T-cell (primary cell): Measurements from ENCODE around the gene NFIX. TPM values are rescaled to one million over a fixed set of nuclear protein-coding genes. Genes with fewer than 3 reads are reported as not detected.

ENCODE experiments used
- ATAC-seq, 4 experiments: fragments of 200-7000 bp in 3 of 4; fragments of 150-1000 bp in 1 of 4; cut with Tn5 transposase; replicated peaks in 1 of 4; 1 replicate in 3 of 4; 2 replicates in 1 of 4; pipeline ENCODE4 v1.10.0; 2021; ENCODE audit warnings: moderate library complexity in 3 of 4, mild to moderate bottlenecking in 2 of 4, moderate number of reproducible peaks in 1 of 4
- CTCF ChIA-PET, 2 donors: fragments of 300-600 bp; sonication (Branson Sonifier 250); formaldehyde crosslinking; loops; one replicate each; lab custom pipeline; 2022; ENCODE audit warnings: antibody characterized with exemption in 2 of 2; lab: Charles Lee
- POLR2A ChIA-PET, 2 donors: fragments of 300-600 bp; sonication (Branson Sonifier 250); formaldehyde crosslinking; loops; one replicate each; lab custom pipeline; 2022; ENCODE audit warnings: antibody characterized with exemption in 2 of 2; lab: Charles Lee
- DNase-seq, 35 experiments: peaks; one replicate each; pipeline versions ENCODE4 v3.0.0 to v3.0.0-alpha.2; 2013 to 2023
- H3K27ac ChIP-seq: one replicate; pipeline ENCODE4 v1.5.1; 2013; ENCODE audit warnings: low read length
- H3K27me3 ChIP-seq, 2 experiments: replicated peaks in 1 of 2; 1 replicate in 1 of 2; 2 replicates in 1 of 2; pipeline versions ENCODE4 v1.6.1 to v1.7.0; 2013; ENCODE audit warnings: low read length in 1 of 2, mixed read lengths in 1 of 2; ENCODE audit not compliant: control insufficient read depth in 2 of 2, insufficient read depth in 2 of 2; ENCODE audit errors: extremely low read depth in 1 of 2
- H3K36me3 ChIP-seq, 2 donors: 1 replicate in 1 of 2; 2 replicates in 1 of 2; pipeline versions ENCODE4 v1.6.1 to v1.7.0; 2013; ENCODE audit warnings: low read length in 1 of 2; ENCODE audit not compliant: control insufficient read depth in 2 of 2, insufficient read depth in 1 of 2; ENCODE audit errors: extremely low read depth in 1 of 2
- H3K4me1 ChIP-seq, 2 experiments: 1 replicate in 1 of 2; 2 replicates in 1 of 2; pipeline versions ENCODE4 v1.6.1 to v1.7.0; 2013; ENCODE audit warnings: low read length in 2 of 2, mixed read lengths in 1 of 2; ENCODE audit not compliant: insufficient read depth in 2 of 2, control insufficient read depth in 1 of 2; ENCODE audit errors: extremely low read depth in 1 of 2
- H3K4me3 ChIP-seq, 2 donors: 1 replicate in 1 of 2; 2 replicates in 1 of 2; pipeline versions ENCODE4 v1.5.1 to v1.7.0; 2013; ENCODE audit warnings: mild to moderate bottlenecking in 2 of 2, low read length in 1 of 2, moderate library complexity in 1 of 2; ENCODE audit not compliant: control insufficient read depth in 1 of 2; ENCODE audit errors: extremely low read depth in 1 of 2
- H3K9me3 ChIP-seq: 2 replicates; pipeline ENCODE4 v1.7.0; 2013
- H3K27ac Mint-ChIP-seq, 2 donors: one replicate each; pipeline ENCODE4 v1.8.0; 2020 to 2021; ENCODE audit warnings: mild to moderate bottlenecking in 2 of 2, mixed read lengths in 2 of 2
- H3K27me3 Mint-ChIP-seq, 2 donors: one replicate each; pipeline ENCODE4 v1.8.0; 2021 to 2022; ENCODE audit warnings: mixed read lengths in 2 of 2
- H3K36me3 Mint-ChIP-seq: one replicate; pipeline ENCODE4 v1.8.0; 2021; ENCODE audit warnings: mixed read lengths
- H3K4me1 Mint-ChIP-seq, 3 donors: one replicate each; pipeline ENCODE4 v1.8.0; 2020 to 2022; ENCODE audit warnings: mixed read lengths in 3 of 3, mild to moderate bottlenecking in 1 of 3
- H3K4me3 Mint-ChIP-seq, 3 donors: one replicate each; pipeline ENCODE4 v1.8.0; 2020 to 2022; ENCODE audit warnings: mild to moderate bottlenecking in 3 of 3, mixed read lengths in 3 of 3, moderate library complexity in 3 of 3
- H3K9me3 Mint-ChIP-seq, 3 donors: one replicate each; pipeline ENCODE4 v1.8.0; 2020 to 2022; ENCODE audit warnings: mixed read lengths in 3 of 3
- WGBS: methylation state at CpG from one replicate; pipeline ENCODE4 v1.1.5; 2013; ENCODE audit warnings: missing lambda C conversion rate; ENCODE audit not compliant: insufficient coverage; 5-methylcytosine and 5-hydroxymethylcytosine counted together
- total RNA-seq, 35 experiments: library from RNA in 6 of 35; stranded (reverse) in 6 of 35; fragments of 120-200 nt in 1 of 35; gene quantifications; one replicate each; pipeline versions ENCODE4 v1.2.1 to v1.2.4 and lab custom pipeline; 2013 to 2026

The NFIX gene
- total RNA-seq, 5 donors from 2014 or later (not counting 1 experiment from before 2014, with no cell fraction given) = 3.9 to 6.6 (median 6.3) TPM

GRCh38 chr19:13097463-13098258, 102.4 kb downstream of the NFIX start:
- 3% methylated on average over 36 of the region's 69 CpGs for WGBS
- DNase-seq (peak in 2 of 35 experiments; percentile 11 to 31), ATAC-seq (no peak)
- CTCF ChIA-PET = no interaction called here
- Histone ChIP-seq H3K4me3 (peak overlapping the region in 1 of 2 donors; percentile 23), H3K27me3 (peaks cover 0 to 54% of the 10 kb centered on the region in 2 experiments), H3K4me1 (peaks cover 28 to 85% of the 10 kb centered on the region in 2 experiments), H3K27ac (no peak overlapping the region), H3K9me3 (no peaks in the 10 kb centered on the region), H3K36me3 (no peaks in the 10 kb centered on the region)
- Mint-ChIP-seq H3K4me3 (peak overlapping the region; percentile 61 to 89 (median 73)), H3K27me3 (peaks cover 5 to 16% of the 10 kb centered on the region in 2 donors), H3K36me3 (no peaks in the 10 kb centered on the region), H3K4me1 (peaks cover 48 to 59% (median 59%) of the 10 kb centered on the region in 3 donors), H3K27ac (no peak overlapping the region), H3K9me3 (no peaks in the 10 kb centered on the region)
- POLR2A ChIA-PET = interaction anchor here in 1 of 2 donors (0.7 kb wide), 1 partner anchor 163 kb away, joined by 16 read pairs; no protein-coding TSS in a partner anchor

GRCh38 chr19:13098277-13099072, 103.2 kb downstream of the NFIX start:
- Mint-ChIP-seq H3K27me3 (peaks cover 5 to 16% of the 10 kb centered on the region in 2 donors), H3K4me1 (peaks cover 53 to 64% (median 59%) of the 10 kb centered on the region in 3 donors), H3K4me3 (peak overlapping the region; percentile 76 to 89 (median 83)), H3K9me3 (no peaks in the 10 kb centered on the region), H3K36me3 (no peaks in the 10 kb centered on the region), H3K27ac (peak overlapping the region; percentile 74 to 88)
- ATAC-seq = peak in 2 of 4 experiments; percentile 11 to 26
- peak overlapping the region; percentile 44 for H3K27ac ChIP-seq
- H3K27me3 ChIP-seq = peaks cover 0 to 54% of the 10 kb centered on the region in 2 experiments
- no peaks in the 10 kb centered on the region for H3K9me3 ChIP-seq
- 3% methylated on average over 33 of the region's 58 CpGs for WGBS
- peak overlapping the region; percentile 62 to 77 for H3K4me3 ChIP-seq
- CTCF ChIA-PET = no interaction called here
- POLR2A ChIA-PET = no interaction called here
- DNase-seq = peak in 8 of 35 experiments; percentile 20 to 68 (median 40)
- H3K4me1 ChIP-seq = peaks cover 35 to 93% of the 10 kb centered on the region in 2 experiments
- H3K36me3 ChIP-seq = no peaks in the 10 kb centered on the region

GRCh38 chr19:13099073-13099999, 104.1 kb downstream of the NFIX start:
- Histone ChIP-seq H3K4me1 (peaks cover 35 to 98% of the 10 kb centered on the region in 2 experiments), H3K27me3 (peaks cover 0 to 47% of the 10 kb centered on the region in 2 experiments), H3K27ac (peak overlapping the region; percentile 93), H3K9me3 (no peaks in the 10 kb centered on the region), H3K4me3 (peak overlapping the region; percentile 62 to 77), H3K36me3 (no peaks in the 10 kb centered on the region)
- DNase-seq (peak; percentile 58 to 90 (median 78)), ATAC-seq (peak; percentile 70 to 74 (median 72))
- H3K4me3 Mint-ChIP-seq = peak overlapping the region; percentile 76 to 89 (median 83)
- peaks cover 5 to 16% of the 10 kb centered on the region in 2 donors for H3K27me3 Mint-ChIP-seq
- WGBS = 2% methylated on average over 74 of the region's 77 CpGs
- H3K27ac Mint-ChIP-seq = peak overlapping the region; percentile 94 to 96
- CTCF ChIA-PET = interaction anchor here in 1 of 2 donors (0.6 to 0.7 kb wide), 2 partner anchors 18 to 51 kb away, joined by 3 to 6 read pairs; partner anchors contain the start of genes IER2 and STX10
- no peaks in the 10 kb centered on the region for H3K36me3 Mint-ChIP-seq
- H3K9me3 Mint-ChIP-seq = no peaks in the 10 kb centered on the region
- POLR2A ChIA-PET = interaction anchor here (0.6 kb wide), 2 partner anchors 12 to 186 kb away, joined by 3 to 5 read pairs; no protein-coding TSS in a partner anchor
- peaks cover 52 to 65% (median 55%) of the 10 kb centered on the region in 3 donors for H3K4me1 Mint-ChIP-seq

GRCh38 chr19:13100031-13100588, 104.8 kb downstream of the NFIX start:
- Mint-ChIP-seq H3K36me3 (no peaks in the 10 kb centered on the region), H3K27ac (peak overlapping the region; percentile 94 to 96), H3K4me3 (peak overlapping the region; percentile 66 to 89 (median 72)), H3K4me1 (peaks cover 52 to 64% (median 54%) of the 10 kb centered on the region in 3 donors), H3K9me3 (no peaks in the 10 kb centered on the region), H3K27me3 (peaks cover 5 to 13% of the 10 kb centered on the region in 2 donors)
- Histone ChIP-seq H3K9me3 (no peaks in the 10 kb centered on the region), H3K4me3 (peak overlapping the region; percentile 62 to 77), H3K27ac (peak overlapping the region; percentile 93), H3K27me3 (peaks cover 0 to 40% of the 10 kb centered on the region in 2 experiments), H3K4me1 (peaks cover 33 to 100% of the 10 kb centered on the region in 2 experiments), H3K36me3 (no peaks in the 10 kb centered on the region)
- POLR2A ChIA-PET = interaction anchor here in 1 of 2 donors (0.6 kb wide), 1 partner anchor 187 kb away, joined by 3 read pairs; no protein-coding TSS in a partner anchor
- ATAC-seq = peak in 3 of 4 experiments; percentile 11 to 21 (median 16)
- WGBS = 26% methylated on average over 8 of the region's 12 CpGs
- CTCF ChIA-PET = interaction anchor here in 1 of 2 donors (0.6 to 0.7 kb wide), 2 partner anchors 17 to 50 kb away, joined by 3 to 6 read pairs; partner anchors contain the start of genes IER2 and STX10
- DNase-seq = peak in 23 of 35 experiments; percentile 31 to 75 (median 51)

GRCh38 chr19:13100841-13101589, 105.7 kb downstream of the NFIX start:
- peak overlapping the region; percentile 94 to 96 for H3K27ac Mint-ChIP-seq
- peaks cover 27 to 97% of the 10 kb centered on the region in 2 experiments for H3K4me1 ChIP-seq
- POLR2A ChIA-PET = no interaction called here

More at GRCh38 chr19:13100841-13101589, 105.7 kb downstream of the NFIX start:
- Histone ChIP-seq H3K36me3 (no peaks in the 10 kb centered on the region), H3K4me3 (peak overlapping the region; percentile 3 to 51), H3K27me3 (peaks cover 0 to 32% of the 10 kb centered on the region in 2 experiments), H3K9me3 (no peaks in the 10 kb centered on the region), H3K27ac (peak overlapping the region; percentile 51)
- CTCF ChIA-PET = interaction anchor here (0.6 kb wide), 2 partner anchors 64 to 71 kb away, joined by 4 to 6 read pairs; no protein-coding TSS in a partner anchor
- H3K4me1 Mint-ChIP-seq = peaks cover 48 to 61% (median 51%) of the 10 kb centered on the region in 3 donors
- H3K27me3 Mint-ChIP-seq = peaks cover 3 to 10% of the 10 kb centered on the region in 2 donors
- H3K36me3 Mint-ChIP-seq = no peaks in the 10 kb centered on the region
- no peaks in the 10 kb centered on the region for H3K9me3 Mint-ChIP-seq
- DNase-seq = no peak
- no peak for ATAC-seq
- peak overlapping the region; percentile 72 to 89 (median 78) for H3K4me3 Mint-ChIP-seq
- WGBS = 84% methylated on average over 14 of the region's 18 CpGs
